ENCODE measurements around the gene AKR1B1.

The AKR1B1 gene

GRCh38 chr7:134415700-134416099 is 43.2 kb downstream of the AKR1B1 start:
- DNase-seq (ENCODE audit: low spot score): no peak

DNA sequence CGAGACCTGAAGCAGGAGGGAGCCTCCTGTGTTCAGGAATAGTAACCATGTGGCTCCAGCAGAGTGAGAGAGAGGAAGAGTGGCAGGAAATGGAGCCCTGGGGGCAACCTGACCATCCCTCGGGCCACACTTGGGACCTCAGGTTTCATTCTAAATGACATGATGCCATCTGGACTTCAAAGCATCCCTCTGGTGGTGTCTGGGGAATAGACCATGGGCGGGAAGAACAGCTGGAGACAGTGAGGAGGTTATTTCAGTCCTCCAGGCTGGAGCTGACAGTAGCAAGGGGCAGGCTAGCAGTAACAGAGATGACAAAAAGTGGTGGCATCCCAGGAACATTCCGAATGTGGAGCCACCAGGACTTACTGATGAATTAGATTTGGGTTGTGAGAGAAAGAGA is 44.8 kb downstream of the AKR1B1 start:
- no peak for DNase-seq (ENCODE audit: low spot score)

GRCh38 chr7:134407311-134407710 is 51.6 kb downstream of the AKR1B1 start:
- DNase-seq (ENCODE audit: low spot score): no peak

DNA sequence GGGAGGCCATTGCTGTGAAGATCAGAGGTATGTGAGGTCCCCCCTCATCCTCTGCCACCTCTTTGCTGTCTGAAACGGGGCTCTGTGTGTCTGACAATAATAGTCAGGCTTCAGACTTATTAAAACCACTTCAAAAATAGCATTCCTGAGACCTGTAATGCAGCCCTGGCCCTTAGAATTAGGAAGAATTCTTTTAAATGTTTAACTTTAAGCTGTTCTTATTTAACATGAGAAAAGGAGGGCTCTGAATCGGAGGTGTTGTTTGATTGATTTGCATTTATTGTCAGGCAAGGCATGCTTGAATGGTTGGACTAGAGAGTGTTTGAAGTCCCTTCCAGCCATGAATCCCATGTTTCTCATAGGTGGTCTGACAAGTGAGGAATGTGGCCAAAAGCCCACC is 52.5 kb downstream of the AKR1B1 start:
- no peak for DNase-seq (ENCODE audit: low spot score)

DNA sequence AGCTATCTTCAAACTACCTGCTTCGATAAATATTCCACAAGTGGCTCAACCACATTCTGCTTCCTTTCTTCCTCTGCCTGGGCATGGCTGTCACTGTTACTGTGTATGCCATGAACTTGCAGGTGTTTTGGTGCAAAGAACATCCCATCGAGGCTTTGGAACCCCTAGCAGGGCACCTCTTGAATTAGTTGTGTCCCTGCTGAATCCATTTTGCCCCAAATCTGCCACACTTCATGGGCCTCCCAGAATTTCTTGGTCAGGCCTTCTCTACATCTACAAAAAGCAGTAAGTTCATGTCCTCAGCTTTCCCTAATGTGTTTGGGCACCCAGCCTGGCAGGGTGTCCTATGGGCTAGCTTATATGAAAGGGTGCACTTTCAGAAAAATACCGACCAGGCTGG is 53.6 kb downstream of the AKR1B1 start:
- no peak for DNase-seq (ENCODE audit: low spot score)

DNA sequence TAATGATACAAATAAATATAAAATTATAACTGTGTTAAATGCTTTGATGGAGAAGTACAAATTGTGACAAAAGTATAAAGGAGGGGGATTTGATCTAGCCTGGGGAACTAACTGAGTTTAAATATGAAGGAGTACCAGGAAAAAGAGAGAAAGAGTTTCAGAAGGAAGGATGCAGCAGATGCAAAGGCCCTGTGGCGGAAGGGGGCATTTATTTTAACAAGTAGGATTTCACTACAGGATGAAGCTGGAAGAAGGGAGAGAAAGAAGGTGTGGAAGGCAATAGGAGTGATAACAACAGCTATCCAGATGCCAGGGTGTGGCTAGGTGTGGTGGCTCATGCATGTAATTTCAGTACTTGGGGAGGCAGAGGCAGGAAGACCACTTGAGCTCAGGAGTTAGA is 55.8 kb downstream of the AKR1B1 start:
- no peak for DNase-seq (ENCODE audit: low spot score)

GRCh38 chr7:134400859-134401258 is 58.0 kb downstream of the AKR1B1 start:
- DNase-seq (ENCODE audit: low spot score): no peak

GRCh38 chr7:134396031-134396430 is 62.9 kb downstream of the AKR1B1 start:
- no peak for DNase-seq (ENCODE audit: low spot score)

- DNase-seq (ENCODE audit: low spot score): no peak
Measured at GRCh38 chr7:134395604-134396003, 63.3 kb downstream of the AKR1B1 start.

- DNase-seq (ENCODE audit: low spot score): no peak
Measured at GRCh38 chr7:134394056-134394455, 64.8 kb downstream of the AKR1B1 start.
